Measurements from ENCODE around the gene NLRC3. TPM values are rescaled to one million over a fixed set of nuclear protein-coding genes. Genes with fewer than 3 reads are reported as not detected.

NLRC3 gene
- total RNA-seq, 1 experiment from 2014 or later = not detected

- intact Hi-C loops (cut with micrococcal nuclease) = no loop called here
Measured at GRCh38 chr16:3564889-3565141, 12.4 kb downstream of the NLRC3 start.

GRCh38 chr16:3564130-3564888 lies 12.9 kb downstream of the NLRC3 start:
- H3K9me2 ChIP-seq (replicated peaks; ENCODE audit: low read length) = no peaks in the 10 kb centered on the region
- CTCF ChIA-PET = no interaction called here
- POLR2A ChIA-PET (ENCODE audit: unreplicated experiment) = no interaction called here
- no peak overlapping the region for H3K27ac ChIP-seq (ENCODE audit: low read length)
- no peaks in the 10 kb centered on the region for H3F3A ChIP-seq (ENCODE audit: low read length, unreplicated experiment)
- no peak overlapping the region for H3K4me3 ChIP-seq (ENCODE audit: low read length)
- H3K36me3 ChIP-seq (ENCODE audit: low read depth, low read length) = no peaks in the 10 kb centered on the region
- no peaks in the 10 kb centered on the region for H3K79me2 ChIP-seq (ENCODE audit: low read length)
- no peaks in the 10 kb centered on the region for H3K27me3 ChIP-seq (ENCODE audit: low read length)
- no peaks in the 10 kb centered on the region for H4K20me1 ChIP-seq (ENCODE audit: low read length)
- BruUV-seq (replicated peaks) = no TSS peak
- DNase-seq (no peak), ATAC-seq (no peak)
- no peak overlapping the region for H3K9ac ChIP-seq (ENCODE audit: low read length)
- no peak overlapping the region for H2AFZ ChIP-seq (ENCODE audit: low read length)
- intact Hi-C loops (cut with micrococcal nuclease) = no loop called here
- no peak overlapping the region for H3K4me2 ChIP-seq (ENCODE audit: low read length)
- no peaks in the 10 kb centered on the region for H3K4me1 ChIP-seq (ENCODE audit: insufficient read depth, low read length)
- TF ChIP-seq, protein P1, sequence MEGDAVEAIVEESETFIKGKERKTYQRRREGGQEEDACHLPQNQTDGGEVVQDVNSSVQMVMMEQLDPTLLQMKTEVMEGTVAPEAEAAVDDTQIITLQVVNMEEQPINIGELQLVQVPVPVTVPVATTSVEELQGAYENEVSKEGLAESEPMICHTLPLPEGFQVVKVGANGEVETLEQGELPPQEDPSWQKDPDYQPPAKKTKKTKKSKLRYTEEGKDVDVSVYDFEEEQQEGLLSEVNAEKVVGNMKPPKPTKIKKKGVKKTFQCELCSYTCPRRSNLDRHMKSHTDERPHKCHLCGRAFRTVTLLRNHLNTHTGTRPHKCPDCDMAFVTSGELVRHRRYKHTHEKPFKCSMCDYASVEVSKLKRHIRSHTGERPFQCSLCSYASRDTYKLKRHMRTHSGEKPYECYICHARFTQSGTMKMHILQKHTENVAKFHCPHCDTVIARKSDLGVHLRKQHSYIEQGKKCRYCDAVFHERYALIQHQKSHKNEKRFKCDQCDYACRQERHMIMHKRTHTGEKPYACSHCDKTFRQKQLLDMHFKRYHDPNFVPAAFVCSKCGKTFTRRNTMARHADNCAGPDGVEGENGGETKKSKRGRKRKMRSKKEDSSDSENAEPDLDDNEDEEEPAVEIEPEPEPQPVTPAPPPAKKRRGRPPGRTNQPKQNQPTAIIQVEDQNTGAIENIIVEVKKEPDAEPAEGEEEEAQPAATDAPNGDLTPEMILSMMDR (conservative IDR thresholded peaks at IDR 0.05; ENCODE audit: low read depth, low read length) = no peak
- TF ChIP-seq EZH2phosphoT487 (IDR thresholded peaks at IDR 0.05; ENCODE audit: borderline replicate concordance, low read length) (no peak), EZH2 (IDR thresholded peaks at IDR 0.05; ENCODE audit: low read length, unreplicated experiment) (no peak)
- H3K9me3 ChIP-seq (ENCODE audit: low read length) = no peaks in the 10 kb centered on the region

More at GRCh38 chr16:3564889-3565141, 12.4 kb downstream of the NLRC3 start:
- DNase-seq = no peak
- POLR2A ChIA-PET (ENCODE audit: unreplicated experiment) = no interaction called here
- TF ChIP-seq EZH2phosphoT487 (IDR thresholded peaks at IDR 0.05; ENCODE audit: borderline replicate concordance, low read length) (no peak), EZH2 (IDR thresholded peaks at IDR 0.05; ENCODE audit: low read length, unreplicated experiment) (no peak)
- TF ChIP-seq, protein P1 (conservative IDR thresholded peaks at IDR 0.05; ENCODE audit: low read depth, low read length) = no peak
- no peaks in the 10 kb centered on the region for H3K27me3 ChIP-seq (ENCODE audit: low read length)
- H3K27ac ChIP-seq (ENCODE audit: low read length) = no peak overlapping the region
- BruUV-seq (replicated peaks) = no TSS peak
- ATAC-seq = no peak
- H3K4me3 ChIP-seq (ENCODE audit: low read length) = no peak overlapping the region
- H4K20me1 ChIP-seq (ENCODE audit: low read length) = no peaks in the 10 kb centered on the region
- no peaks in the 10 kb centered on the region for H3K4me1 ChIP-seq (ENCODE audit: insufficient read depth, low read length)
- no peaks in the 10 kb centered on the region for H3K79me2 ChIP-seq (ENCODE audit: low read length)
- no peaks in the 10 kb centered on the region for H3K36me3 ChIP-seq (ENCODE audit: low read depth, low read length)
- CTCF ChIA-PET = no interaction called here
- no peak overlapping the region for H2AFZ ChIP-seq (ENCODE audit: low read length)
- H3K9me2 ChIP-seq (replicated peaks; ENCODE audit: low read length) = no peaks in the 10 kb centered on the region
- no peaks in the 10 kb centered on the region for H3K9me3 ChIP-seq (ENCODE audit: low read length)
- H3K4me2 ChIP-seq (ENCODE audit: low read length) = no peak overlapping the region
- H3K9ac ChIP-seq (ENCODE audit: low read length) = no peak overlapping the region
- H3F3A ChIP-seq (ENCODE audit: low read length, unreplicated experiment) = no peaks in the 10 kb centered on the region

DNA sequence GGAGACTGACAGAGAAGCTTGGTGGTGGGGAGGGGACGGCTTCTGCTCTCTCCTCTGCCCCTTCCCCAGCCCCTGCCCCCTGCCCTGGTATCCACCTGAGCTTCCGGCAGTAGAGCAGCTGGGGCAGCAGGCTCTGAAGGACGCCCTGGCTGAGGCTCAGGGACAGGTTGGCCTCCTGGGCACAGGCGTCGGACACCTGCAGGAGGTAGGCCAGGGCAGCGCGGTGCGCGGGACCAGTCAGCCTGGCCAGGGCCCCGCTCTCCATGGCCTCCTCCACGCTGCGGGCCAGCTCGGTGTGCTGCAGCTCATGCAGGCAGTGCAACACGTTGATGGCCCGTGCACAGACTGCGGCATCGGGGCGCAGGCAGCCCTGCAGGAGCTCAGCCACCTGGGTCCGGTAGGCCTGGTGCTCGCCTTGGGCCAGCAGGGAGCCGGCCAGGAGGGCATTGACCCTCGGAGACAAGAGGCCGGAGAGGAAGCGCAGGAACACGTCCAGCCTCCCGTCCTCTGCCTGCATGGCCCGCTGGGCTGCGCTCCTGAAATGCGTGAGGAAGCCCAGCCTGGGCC lies 14.2 kb downstream of the NLRC3 start:
- Histone ChIP-seq H3K36me3 (ENCODE audit: low read depth, low read length) (no peaks in the 10 kb centered on the region), H3K4me1 (ENCODE audit: insufficient read depth, low read length) (no peaks in the 10 kb centered on the region), H3K79me2 (ENCODE audit: low read length) (no peaks in the 10 kb centered on the region), H3K4me3 (ENCODE audit: low read length) (no peak overlapping the region), H3K9ac (ENCODE audit: low read length) (no peak overlapping the region), H3K27ac (ENCODE audit: low read length) (no peak overlapping the region), H4K20me1 (ENCODE audit: low read length) (no peaks in the 10 kb centered on the region), H2AFZ (ENCODE audit: low read length) (no peak overlapping the region), H3K27me3 (ENCODE audit: low read length) (no peaks in the 10 kb centered on the region), H3K9me2 (replicated peaks; ENCODE audit: low read length) (no peaks in the 10 kb centered on the region), H3K4me2 (ENCODE audit: low read length) (no peak overlapping the region), H3K9me3 (ENCODE audit: low read length) (no peaks in the 10 kb centered on the region), H3F3A (ENCODE audit: low read length, unreplicated experiment) (no peaks in the 10 kb centered on the region)
- intact Hi-C loops (cut with micrococcal nuclease) = no loop called here
- no peak for DNase-seq
- ChIA-PET POLR2A (ENCODE audit: unreplicated experiment) (no interaction called here), CTCF (no interaction called here)
- BruUV-seq (replicated peaks) = no TSS peak
- TF ChIP-seq EZH2 (IDR thresholded peaks at IDR 0.05; ENCODE audit: low read length, unreplicated experiment) (no peak), EZH2phosphoT487 (IDR thresholded peaks at IDR 0.05; ENCODE audit: borderline replicate concordance, low read length) (no peak)
- TF ChIP-seq, protein P1 (conservative IDR thresholded peaks at IDR 0.05; ENCODE audit: low read depth, low read length) = no peak
- ATAC-seq = no peak

Measured in PC-3 (cell line).